Effector memory CD4-positive, alpha-beta T cell (primary cell): ENCODE measurements around the gene MAL.

Source experiments
- DNase-seq, 3 donors: peaks; one replicate each; pipeline ENCODE4 v3.0.0-alpha.2; 2020
- H3K27ac ChIP-seq: 2 replicates; pipeline ENCODE4 v1.7.0; 2013; ENCODE audit warnings: mild to moderate bottlenecking, low read length, moderate library complexity; ENCODE audit not compliant: insufficient read depth, poor library complexity, severe bottlenecking
- H3K27me3 ChIP-seq: replicated peaks from 2 replicates; pipeline ENCODE4 v1.7.0; 2013; ENCODE audit warnings: mild to moderate bottlenecking, low read length; ENCODE audit not compliant: insufficient read depth, control insufficient read depth, poor library complexity, severe bottlenecking
- H3K36me3 ChIP-seq: 2 replicates; pipeline ENCODE4 v1.7.0; 2013; ENCODE audit warnings: mild to moderate bottlenecking, low read length, moderate library complexity; ENCODE audit not compliant: control insufficient read depth, insufficient read depth
- H3K4me1 ChIP-seq: 2 replicates; pipeline ENCODE4 v1.7.0; 2013; ENCODE audit warnings: low read length, mild to moderate bottlenecking; ENCODE audit not compliant: control insufficient read depth, insufficient read depth, poor library complexity, severe bottlenecking
- H3K4me3 ChIP-seq: 2 replicates; pipeline ENCODE4 v1.7.0; 2013; ENCODE audit warnings: low read length, low read depth, mild to moderate bottlenecking; ENCODE audit not compliant: insufficient read depth, poor library complexity, severe bottlenecking
- H3K9me3 ChIP-seq: 2 replicates; pipeline ENCODE4 v1.7.0; 2013; ENCODE audit warnings: mild to moderate bottlenecking, low read length, moderate library complexity; ENCODE audit not compliant: control insufficient read depth

The MAL gene

DNA sequence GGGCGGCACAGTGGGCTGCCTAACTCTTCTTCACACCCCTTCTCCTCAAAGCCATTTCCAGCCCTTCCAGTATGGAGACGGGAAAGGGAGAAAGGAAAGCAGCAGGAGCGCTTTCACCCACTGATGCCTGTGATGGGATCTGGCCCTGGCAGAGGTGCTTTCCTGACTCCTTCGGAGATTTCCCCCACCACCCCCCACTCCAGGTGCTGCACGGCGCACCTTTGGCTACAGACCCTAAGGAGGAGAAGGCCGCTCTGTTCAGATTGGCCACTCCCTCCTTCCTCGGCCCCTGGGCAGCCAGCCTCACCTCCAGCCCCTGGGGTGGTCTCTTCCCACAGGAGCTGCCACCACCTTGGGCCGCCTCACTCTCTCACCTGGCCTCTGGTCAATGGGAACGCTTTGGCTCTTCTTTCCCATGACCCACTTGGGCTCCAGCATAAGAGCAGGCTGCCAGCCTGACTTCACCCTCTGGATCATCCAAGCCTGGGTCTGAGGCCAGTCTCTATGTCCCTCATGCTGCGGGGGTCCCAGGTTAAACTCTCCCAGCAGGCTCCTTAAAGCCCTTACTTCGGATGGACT, 18.4 kb upstream of the MAL start:
- Histone ChIP-seq H3K27ac (no peak overlapping the region), H3K27me3 (no peaks in the 10 kb centered on the region), H3K9me3 (no peaks in the 10 kb centered on the region), H3K4me1 (no peaks in the 10 kb centered on the region), H3K4me3 (no peak overlapping the region), H3K36me3 (no peaks in the 10 kb centered on the region)
- DNase-seq, result no peak

DNA sequence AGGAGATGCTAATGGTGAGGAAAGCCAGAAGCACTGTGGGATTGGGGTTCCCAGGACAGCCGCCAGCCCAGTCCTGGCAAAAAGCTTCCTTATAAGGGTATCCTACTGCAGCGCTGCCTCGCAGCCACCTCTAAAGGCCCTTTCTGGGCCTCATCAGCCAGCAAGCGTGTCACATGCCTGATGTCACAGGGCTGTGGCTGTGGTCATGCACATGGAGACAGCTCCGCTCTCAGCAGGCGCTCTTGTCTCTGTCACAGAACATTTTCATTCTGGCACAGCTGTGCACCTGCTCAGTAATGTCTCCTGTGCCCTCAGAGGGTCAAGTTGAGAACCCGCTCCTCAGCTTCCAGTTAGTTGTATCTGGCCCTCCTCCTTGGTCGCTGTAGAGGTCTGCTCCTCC, 17.7 kb upstream of the MAL start:
- no peaks in the 10 kb centered on the region for H3K4me1 ChIP-seq
- H3K4me3 ChIP-seq, result no peak overlapping the region
- no peaks in the 10 kb centered on the region for H3K27me3 ChIP-seq
- no peak for DNase-seq
- no peak overlapping the region for H3K27ac ChIP-seq
- H3K9me3 ChIP-seq, result no peaks in the 10 kb centered on the region
- no peaks in the 10 kb centered on the region for H3K36me3 ChIP-seq

DNA sequence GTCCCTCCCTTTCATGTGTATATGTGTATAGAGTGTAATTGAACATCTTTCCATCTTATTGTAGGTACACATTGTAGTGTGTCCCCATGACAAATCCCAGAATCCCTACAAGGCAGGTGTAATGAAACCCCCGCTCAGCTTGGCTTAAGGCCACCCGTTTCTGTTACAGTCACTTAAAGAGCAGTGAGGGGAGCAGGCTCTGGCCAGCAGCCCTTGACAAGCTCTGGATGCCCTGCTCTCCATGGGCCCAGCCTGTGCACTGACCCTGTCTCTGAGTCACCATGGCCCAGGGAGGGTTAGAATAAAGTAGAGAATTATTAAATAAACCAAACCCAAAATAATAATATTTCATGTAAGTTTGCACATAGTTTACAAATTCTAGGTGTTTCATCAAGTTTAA, 17.2 kb upstream of the MAL start:
- Histone ChIP-seq H3K27ac (no peak overlapping the region), H3K4me1 (no peaks in the 10 kb centered on the region), H3K36me3 (no peaks in the 10 kb centered on the region), H3K4me3 (no peak overlapping the region), H3K27me3 (no peaks in the 10 kb centered on the region), H3K9me3 (no peaks in the 10 kb centered on the region)
- DNase-seq, result no peak

GRCh38 chr2:95008996-95009395, 16.5 kb upstream of the MAL start:
- Histone ChIP-seq H3K36me3 (no peaks in the 10 kb centered on the region), H3K4me1 (no peaks in the 10 kb centered on the region), H3K27ac (no peak overlapping the region), H3K27me3 (no peaks in the 10 kb centered on the region), H3K4me3 (no peak overlapping the region), H3K9me3 (no peaks in the 10 kb centered on the region)
- DNase-seq, result no peak

DNA sequence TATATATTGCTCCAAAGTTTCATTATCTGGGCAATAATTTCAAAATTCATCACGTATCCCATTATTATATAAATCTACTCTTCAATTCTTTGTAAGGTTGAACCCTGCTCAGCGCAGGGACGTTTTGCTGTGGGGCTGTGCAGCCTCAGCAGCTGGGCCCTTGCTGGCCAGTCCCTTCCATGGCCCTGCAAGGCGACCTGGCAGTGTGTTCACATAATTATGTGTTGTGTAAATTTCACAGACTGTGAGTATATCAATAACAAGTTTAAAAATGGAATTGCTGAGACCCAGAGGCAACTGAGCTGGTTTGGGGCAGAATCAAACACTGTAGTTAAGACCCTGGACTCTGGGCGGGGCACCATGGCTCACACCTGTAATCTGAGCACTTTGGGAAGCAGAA, 16.1 kb upstream of the MAL start:
- no peaks in the 10 kb centered on the region for H3K27me3 ChIP-seq
- no peak overlapping the region for H3K27ac ChIP-seq
- H3K36me3 ChIP-seq, result no peaks in the 10 kb centered on the region
- no peak overlapping the region for H3K4me3 ChIP-seq
- DNase-seq, result no peak
- H3K9me3 ChIP-seq, result no peaks in the 10 kb centered on the region
- no peaks in the 10 kb centered on the region for H3K4me1 ChIP-seq

- Histone ChIP-seq H3K4me3 (no peak overlapping the region), H3K9me3 (no peaks in the 10 kb centered on the region), H3K36me3 (no peaks in the 10 kb centered on the region), H3K27ac (no peak overlapping the region), H3K4me1 (no peaks in the 10 kb centered on the region), H3K27me3 (no peaks in the 10 kb centered on the region)
- DNase-seq, result no peak
Observed at GRCh38 chr2:95010126-95010525, 15.4 kb upstream of the MAL start.

DNA sequence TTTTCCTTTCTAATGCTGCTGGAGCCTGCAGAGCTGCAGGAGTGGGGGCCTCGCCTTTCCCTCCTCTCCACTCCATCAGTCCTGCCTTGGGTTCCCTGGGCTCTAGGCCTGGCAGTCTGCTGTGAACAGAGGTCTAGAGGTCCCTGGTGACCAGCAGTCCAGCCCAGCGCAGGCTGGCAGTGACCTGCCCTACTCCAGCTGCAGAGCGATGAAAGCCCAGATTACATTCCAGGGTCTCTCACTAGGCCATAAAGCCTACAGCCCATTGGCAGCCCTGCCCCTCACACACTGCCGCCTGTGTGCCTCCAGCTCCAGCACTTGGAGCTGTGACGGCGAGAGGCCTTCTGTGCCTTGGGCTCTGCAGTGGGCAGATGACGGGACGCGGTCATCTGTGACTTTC, 14.8 kb upstream of the MAL start:
- no peaks in the 10 kb centered on the region for H3K4me1 ChIP-seq
- no peaks in the 10 kb centered on the region for H3K27me3 ChIP-seq
- no peak for DNase-seq
- no peaks in the 10 kb centered on the region for H3K36me3 ChIP-seq
- no peaks in the 10 kb centered on the region for H3K9me3 ChIP-seq
- H3K4me3 ChIP-seq, result no peak overlapping the region
- H3K27ac ChIP-seq, result no peak overlapping the region

DNA sequence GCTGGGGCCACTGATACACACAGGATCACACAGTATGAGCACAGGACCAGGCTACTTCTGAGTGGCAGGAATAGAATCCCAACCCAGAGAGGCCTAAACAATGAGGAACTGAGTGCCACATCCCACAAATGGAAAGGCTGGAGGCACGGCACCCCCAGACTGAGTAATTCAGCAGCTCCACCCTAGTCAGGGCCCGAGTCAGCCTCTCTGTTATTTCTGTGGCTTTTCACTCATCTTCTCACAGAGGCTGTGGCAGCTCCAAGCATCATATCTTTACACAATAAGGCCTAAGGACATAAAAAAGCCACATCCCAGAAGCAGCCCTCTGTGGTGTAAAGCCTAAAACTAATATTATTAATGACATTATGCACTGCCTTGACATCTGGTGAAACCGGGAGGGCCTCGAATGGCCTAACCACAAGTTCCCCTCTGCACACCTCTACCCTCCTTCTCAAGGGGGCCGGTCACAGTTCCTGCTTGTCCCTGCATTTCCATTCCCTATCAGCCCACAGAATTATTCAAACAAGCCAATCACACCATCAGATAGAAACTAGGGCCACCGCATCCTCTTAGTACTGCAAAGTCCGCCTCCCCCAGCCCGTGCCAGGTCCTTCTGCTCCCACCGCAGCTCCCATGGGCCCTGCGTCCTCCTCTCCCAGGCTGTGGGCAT, 12.5 kb upstream of the MAL start:
- no peak for DNase-seq

DNA sequence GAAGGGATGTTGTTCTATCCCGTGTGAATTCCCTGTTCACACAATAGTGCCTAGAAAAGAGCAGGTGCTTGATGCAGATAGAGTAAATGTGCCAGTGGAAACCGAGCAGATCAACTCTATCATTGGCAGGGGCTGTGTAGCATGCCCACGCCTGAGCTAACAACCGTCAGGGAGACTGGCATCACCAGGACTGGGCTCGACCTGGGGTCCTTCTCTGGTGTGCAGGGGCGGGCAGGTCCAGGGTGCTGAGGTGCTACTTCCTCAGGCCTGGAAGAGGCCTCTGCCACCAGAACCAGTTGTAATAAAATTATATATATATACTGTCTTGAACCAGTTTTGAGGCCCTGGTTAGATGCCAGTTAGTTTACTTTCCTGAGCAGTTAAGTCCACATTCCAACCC, 11.8 kb upstream of the MAL start:
- Histone ChIP-seq H3K27ac (no peak overlapping the region), H3K4me1 (no peaks in the 10 kb centered on the region), H3K27me3 (no peaks in the 10 kb centered on the region), H3K9me3 (no peaks in the 10 kb centered on the region), H3K4me3 (no peak overlapping the region), H3K36me3 (no peaks in the 10 kb centered on the region)
- no peak for DNase-seq

More for the DNA sequence above, 12.5 kb upstream of the MAL start:
- no peak overlapping the region for H3K27ac ChIP-seq
- no peaks in the 10 kb centered on the region for H3K27me3 ChIP-seq
- H3K4me3 ChIP-seq, result no peak overlapping the region
- no peaks in the 10 kb centered on the region for H3K36me3 ChIP-seq
- H3K4me1 ChIP-seq, result no peaks in the 10 kb centered on the region
- H3K9me3 ChIP-seq, result no peaks in the 10 kb centered on the region

DNA sequence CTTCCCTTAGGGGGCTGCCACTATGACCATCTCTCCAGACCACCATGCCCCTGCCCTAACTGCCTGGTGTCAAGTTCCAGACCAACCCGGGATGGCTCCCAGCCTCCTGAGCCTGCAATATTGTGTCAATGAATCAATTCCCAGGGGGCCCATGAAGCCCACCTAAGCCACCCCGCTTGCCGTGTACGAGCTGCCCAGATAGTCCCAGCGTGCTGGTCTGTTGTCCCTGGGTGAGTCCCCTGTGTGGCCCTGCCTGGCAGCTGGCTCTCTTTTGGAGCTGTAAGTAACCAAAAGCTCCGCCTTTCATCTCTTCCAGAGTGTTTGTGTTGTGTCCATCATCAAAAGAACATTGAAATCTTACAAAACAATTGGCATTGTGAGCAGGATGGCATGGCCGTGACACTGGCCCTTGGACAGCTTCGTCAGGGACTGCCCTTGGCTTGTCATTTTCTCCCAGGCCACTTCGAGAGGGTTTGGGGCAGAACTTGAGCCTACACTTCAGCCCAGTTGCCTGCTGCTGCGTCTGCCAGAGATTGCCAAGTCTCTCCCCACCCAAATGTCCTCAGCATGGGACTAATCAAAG, 11.3 kb upstream of the MAL start:
- Histone ChIP-seq H3K36me3 (no peaks in the 10 kb centered on the region), H3K4me3 (no peak overlapping the region), H3K4me1 (no peaks in the 10 kb centered on the region), H3K27ac (no peak overlapping the region), H3K27me3 (no peaks in the 10 kb centered on the region), H3K9me3 (no peaks in the 10 kb centered on the region)
- DNase-seq, result no peak
